IPS DF 6.9 (cell line): ENCODE results near the gene LIF.

ENCODE experiments used
- DNase-seq: peaks from one replicate; pipeline ENCODE4 v3.0.0-alpha.2; 2013; ENCODE audit warnings: low read depth, low spot score
- H3K27ac ChIP-seq: one replicate; pipeline ENCODE4 v1.5.1; 2013; ENCODE audit warnings: low read length, control low read depth
- H3K27me3 ChIP-seq: 2 replicates; pipeline ENCODE4 v1.6.1; 2013; ENCODE audit warnings: mild to moderate bottlenecking, low read length; ENCODE audit not compliant: control insufficient read depth, insufficient read depth
- H3K36me3 ChIP-seq: 2 replicates; pipeline ENCODE4 v1.6.1; 2013; ENCODE audit warnings: low read length; ENCODE audit not compliant: control insufficient read depth, insufficient read depth
- H3K4me1 ChIP-seq: 2 replicates; pipeline ENCODE4 v1.6.1; 2013; ENCODE audit warnings: low read length; ENCODE audit not compliant: control insufficient read depth, insufficient read depth
- H3K4me3 ChIP-seq: 2 replicates; pipeline ENCODE4 v1.5.1; 2013; ENCODE audit warnings: mild to moderate bottlenecking, low read length
- H3K9me3 ChIP-seq: 2 replicates; pipeline ENCODE4 v1.6.1; 2013; ENCODE audit warnings: low read length, inconsistent platforms; ENCODE audit not compliant: control insufficient read depth, insufficient read depth
- WGBS: extraction: QIAGEN DNeasy Blood & Tissue Kit; methylation state at CpG from one replicate; pipeline ENCODE4 v1.1.7; 2013; ENCODE audit warnings: mixed read lengths, missing lambda C conversion rate; ENCODE audit not compliant: insufficient read length, insufficient coverage; 5-methylcytosine and 5-hydroxymethylcytosine counted together

Gene LIF

DNA sequence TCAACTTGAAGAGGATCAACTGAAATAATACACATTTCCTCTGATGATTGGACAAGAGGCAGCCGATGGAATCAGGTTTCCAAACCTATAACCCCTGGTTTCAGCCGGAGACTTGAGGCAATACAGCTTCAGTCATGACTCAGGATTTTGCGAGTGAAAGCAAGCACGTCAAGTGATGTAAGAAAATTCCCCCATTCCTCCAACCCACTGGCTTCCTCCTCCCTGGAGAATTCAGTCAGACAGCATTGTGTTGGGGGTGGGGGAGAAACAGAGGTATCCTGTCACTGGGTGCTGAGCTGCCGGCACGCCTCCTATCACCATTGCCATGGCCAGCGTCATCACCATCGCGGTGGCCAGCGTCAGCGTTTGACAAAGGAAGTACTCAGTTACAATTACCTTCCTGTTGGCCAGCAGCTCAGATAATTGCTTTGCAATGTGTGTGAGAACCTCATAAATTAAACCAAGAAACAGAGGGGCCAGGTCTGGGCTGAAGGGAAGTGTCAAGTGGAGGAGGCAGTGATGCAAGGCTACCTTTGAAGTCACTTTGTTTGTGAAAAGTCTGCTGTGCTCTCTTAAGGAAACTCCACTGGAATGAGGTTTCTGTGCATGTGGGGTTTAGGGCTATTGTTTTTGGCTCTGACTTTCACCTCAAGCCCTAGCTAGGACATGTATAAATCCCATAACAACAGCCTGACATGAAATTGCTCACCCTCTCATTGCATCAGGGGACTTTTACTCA, 50.2 kb downstream of the LIF start:
- peaks cover 9% of the 10 kb centered on the region; the same call in 1 of the 2 replicates for H3K4me1 ChIP-seq
- no peaks in the 10 kb centered on the region for H3K9me3 ChIP-seq
- H3K4me3 ChIP-seq, result no peak overlapping the region
- no peaks in the 10 kb centered on the region for H3K27me3 ChIP-seq
- no peak overlapping the region for H3K27ac ChIP-seq
- no CpG with 5 or more reads among the region's 11 CpGs for WGBS
- H3K36me3 ChIP-seq, result no peaks in the 10 kb centered on the region
- DNase-seq, result peak; percentile 55

DNA sequence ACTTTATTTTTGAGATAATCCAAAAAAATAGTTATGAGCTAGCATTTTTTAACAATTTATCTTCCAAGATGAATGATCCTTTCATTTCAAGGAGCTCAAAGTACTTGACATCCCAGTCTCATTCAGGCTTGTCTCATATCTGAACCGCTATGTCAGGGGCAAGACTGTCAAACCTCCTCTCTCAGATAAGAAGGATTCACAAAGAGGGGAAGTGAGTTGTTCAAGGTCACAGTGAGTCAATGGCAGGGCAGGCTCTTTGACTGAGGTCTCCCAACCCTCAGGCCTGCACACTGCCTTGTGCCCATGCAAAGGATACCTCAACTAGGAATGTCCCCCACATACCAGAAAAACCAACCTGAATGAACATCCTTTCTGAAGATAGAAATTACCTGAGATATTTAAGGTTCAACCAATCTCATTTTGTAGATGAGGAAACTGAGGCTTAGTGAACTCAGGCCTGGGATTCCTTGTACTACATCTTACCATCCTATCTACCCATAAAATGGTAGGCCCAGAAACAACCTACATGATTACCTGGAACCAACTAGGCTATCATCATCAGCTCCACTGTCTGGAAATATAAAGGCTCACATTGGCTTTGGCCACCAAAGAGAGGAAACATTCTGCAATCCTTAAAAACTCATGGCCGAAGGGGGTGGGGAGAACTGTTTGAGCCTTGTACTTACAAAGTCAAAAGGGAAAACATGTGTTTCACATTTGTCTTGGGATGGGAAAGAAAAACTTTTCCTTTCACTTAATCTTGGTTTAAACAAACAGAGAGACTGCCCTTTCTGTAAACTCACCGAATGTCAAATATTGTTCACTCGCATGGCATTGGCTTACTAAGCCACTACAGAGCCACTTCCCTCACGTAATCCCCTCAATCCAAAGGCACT, 51.1 kb downstream of the LIF start:
- H3K27ac ChIP-seq, result no peak overlapping the region
- H3K9me3 ChIP-seq, result no peaks in the 10 kb centered on the region
- no CpG with 5 or more reads among the region's 5 CpGs for WGBS
- H3K4me3 ChIP-seq, result no peak overlapping the region
- H3K27me3 ChIP-seq, result no peaks in the 10 kb centered on the region
- no peaks in the 10 kb centered on the region for H3K36me3 ChIP-seq
- H3K4me1 ChIP-seq, result peaks cover 9% of the 10 kb centered on the region; the same call in 1 of the 2 replicates
- no peak for DNase-seq

DNA sequence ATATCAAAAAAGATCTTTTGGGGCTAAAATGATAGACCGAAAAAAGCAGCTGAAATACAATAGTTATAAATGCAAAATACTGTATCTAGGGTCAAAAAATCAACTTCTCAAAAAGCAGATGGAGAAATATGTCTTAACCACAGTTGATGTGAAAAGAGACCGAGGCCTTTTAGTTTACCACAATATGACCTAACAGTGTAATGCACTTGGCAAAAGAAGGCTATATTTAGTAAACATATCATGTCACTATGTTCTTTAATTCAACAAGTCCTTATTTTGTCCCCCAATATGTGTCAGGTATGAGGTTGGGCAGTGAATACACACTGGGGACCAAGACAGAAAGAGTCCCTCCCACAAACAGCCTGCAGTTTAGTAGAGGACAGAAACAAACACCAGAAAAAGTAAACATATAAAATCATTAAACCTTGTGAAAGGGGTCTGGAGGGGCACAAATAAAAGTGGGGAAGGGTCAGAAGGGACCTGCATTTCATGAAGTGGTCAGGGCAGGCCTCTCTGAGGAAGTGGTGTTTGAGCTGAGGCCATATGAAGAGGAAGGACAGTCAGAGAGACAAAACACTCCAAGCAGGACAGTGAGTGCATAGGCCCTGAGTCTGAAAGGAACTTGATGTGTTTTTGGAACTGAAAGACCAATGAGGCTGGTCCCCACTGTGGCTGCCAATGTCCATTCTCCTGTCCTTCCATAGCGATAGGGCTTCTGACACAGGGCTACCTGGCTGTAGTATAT, 53.4 kb downstream of the LIF start:
- Histone ChIP-seq H3K36me3 (no peaks in the 10 kb centered on the region), H3K4me3 (no peak overlapping the region), H3K27ac (no peak overlapping the region), H3K4me1 (peaks cover 9% of the 10 kb centered on the region; the same call in 1 of the 2 replicates), H3K9me3 (no peaks in the 10 kb centered on the region), H3K27me3 (no peaks in the 10 kb centered on the region)
- WGBS, result no CpG with 5 or more reads among the region's 3 CpGs
- no peak for DNase-seq

DNA sequence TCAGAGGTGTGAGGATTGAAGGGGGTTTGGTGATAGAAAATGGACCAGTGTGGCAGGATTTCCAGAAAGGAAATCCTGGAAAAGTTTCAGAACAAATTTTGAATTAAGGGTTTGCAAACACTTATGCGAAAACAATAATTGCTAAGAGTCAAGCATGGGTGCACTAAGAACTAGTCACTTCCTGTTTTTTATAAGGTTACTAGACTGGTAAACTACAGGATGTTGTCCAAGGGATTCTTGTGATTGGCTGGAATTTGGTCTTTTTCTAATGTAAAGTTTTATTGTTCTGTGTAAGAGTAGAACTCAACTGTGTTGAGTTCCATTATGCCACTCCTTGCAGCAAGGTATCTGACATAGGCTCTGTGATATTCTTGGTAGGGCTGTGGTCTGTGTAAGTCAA, 54.1 kb downstream of the LIF start:
- Histone ChIP-seq H3K27me3 (no peaks in the 10 kb centered on the region), H3K27ac (no peak overlapping the region), H3K9me3 (no peaks in the 10 kb centered on the region), H3K4me1 (peaks cover 9% of the 10 kb centered on the region; the same call in 1 of the 2 replicates), H3K4me3 (no peak overlapping the region), H3K36me3 (no peaks in the 10 kb centered on the region)
- no peak for DNase-seq
- WGBS, result no CpG with 5 or more reads among the region's 1 CpG

DNA sequence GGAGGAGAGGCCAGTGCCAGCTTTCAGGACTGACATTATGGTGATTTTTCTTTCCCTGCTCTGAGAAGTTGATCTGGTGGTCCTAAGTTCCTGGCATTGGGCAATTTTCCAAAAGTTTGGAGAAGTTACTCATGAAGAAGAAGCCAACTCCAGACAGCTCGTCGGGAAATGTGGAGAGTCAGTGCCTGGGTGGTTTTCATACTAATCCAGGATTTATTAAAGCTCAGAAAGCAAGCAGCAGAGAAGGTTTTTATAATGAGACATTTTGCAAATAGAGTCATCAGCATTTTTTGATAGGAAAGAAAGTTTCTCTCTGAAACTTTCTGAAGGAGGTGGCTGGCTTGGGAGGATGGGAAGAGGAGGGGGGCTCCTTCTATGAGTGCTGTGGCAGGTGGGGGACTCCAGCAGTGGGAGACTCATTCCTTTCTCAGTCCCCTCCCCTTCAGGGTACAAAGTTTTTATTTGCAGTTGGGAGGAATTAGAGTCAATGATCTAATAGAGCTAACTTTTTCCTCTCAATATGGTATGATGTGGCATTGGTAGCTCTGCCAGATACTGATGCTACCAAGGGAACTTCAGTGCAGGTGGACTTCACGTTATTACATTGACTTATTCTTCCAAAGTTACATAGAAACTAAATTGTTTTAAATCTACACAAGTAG, 55.4 kb downstream of the LIF start:
- H3K9me3 ChIP-seq, result no peaks in the 10 kb centered on the region
- H3K27ac ChIP-seq, result no peak overlapping the region
- no peaks in the 10 kb centered on the region for H3K27me3 ChIP-seq
- WGBS, result no CpG with 5 or more reads among the region's 3 CpGs
- no peaks in the 10 kb centered on the region for H3K36me3 ChIP-seq
- no peak for DNase-seq
- H3K4me3 ChIP-seq, result no peak overlapping the region
- H3K4me1 ChIP-seq, result peaks cover 7% of the 10 kb centered on the region; the same call in 1 of the 2 replicates

DNA sequence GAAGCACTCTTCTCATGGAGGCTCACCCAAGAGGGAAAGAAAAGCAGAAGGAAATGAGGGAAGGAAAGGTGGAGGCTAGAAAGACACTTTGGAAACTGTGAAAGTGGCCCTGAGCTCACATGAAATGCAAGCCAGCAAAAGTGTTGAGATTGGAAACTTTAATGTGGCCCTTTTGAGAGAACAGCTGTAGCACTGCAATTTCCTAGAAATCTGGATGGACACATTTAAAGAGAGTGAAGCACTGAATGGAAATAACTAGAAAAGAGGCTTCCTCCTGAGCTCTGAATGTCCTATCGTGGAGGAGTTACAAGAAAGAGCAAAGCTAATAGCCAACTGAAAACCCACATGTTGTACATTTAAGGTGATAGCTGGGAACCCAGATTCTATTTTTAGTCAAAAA, 56.0 kb downstream of the LIF start:
- Histone ChIP-seq H3K4me1 (peaks cover 3% of the 10 kb centered on the region; the same call in 1 of the 2 replicates), H3K27me3 (no peaks in the 10 kb centered on the region), H3K27ac (no peak overlapping the region), H3K4me3 (no peak overlapping the region), H3K36me3 (no peaks in the 10 kb centered on the region), H3K9me3 (no peaks in the 10 kb centered on the region)
- no peak for DNase-seq
- WGBS, result no CpG with 5 or more reads among the region's 1 CpG
